Head of caudate nucleus (tissue), 42 donors: ENCODE data around the gene VPS9D1.

Experiments used
- DNase-seq, 42 donors: peaks; one replicate each; pipeline versions ENCODE4 v3.0.0 to v3.0.0-alpha.2; 2020 to 2021; ENCODE audit warnings: mixed read lengths in 7 of 42
- intact Hi-C: fragments of 100-400 bp; cut with DNase I; formaldehyde crosslinking; loops from one replicate; pipeline ENCODE4 v1.15.0; 2022

The VPS9D1 gene, protein sequence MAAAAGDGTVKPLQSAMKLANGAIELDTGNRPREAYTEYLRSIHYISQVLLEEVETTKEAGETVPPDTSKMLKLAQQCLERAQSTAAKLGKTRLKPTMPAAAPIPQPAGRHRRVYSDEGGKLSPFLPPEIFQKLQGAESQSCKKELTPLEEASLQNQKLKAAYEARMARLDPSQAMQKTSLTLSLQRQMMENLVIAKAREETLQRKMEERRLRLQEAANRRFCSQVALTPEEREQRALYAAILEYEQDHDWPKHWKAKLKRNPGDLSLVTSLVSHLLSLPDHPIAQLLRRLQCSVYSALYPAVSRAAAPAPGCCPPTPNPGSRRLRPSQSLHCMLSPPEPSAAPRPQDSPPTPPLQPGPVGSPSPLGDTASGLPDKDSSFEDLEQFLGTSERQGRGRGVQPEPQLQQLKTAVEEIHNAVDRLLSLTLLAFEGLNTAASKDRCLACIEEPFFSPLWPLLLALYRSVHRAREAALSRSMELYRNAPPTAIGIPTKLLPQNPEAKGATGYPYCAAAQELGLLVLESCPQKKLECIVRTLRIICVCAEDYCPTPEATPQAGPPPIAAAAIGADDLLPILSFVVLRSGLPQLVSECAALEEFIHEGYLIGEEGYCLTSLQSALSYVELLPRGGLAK

GRCh38 chr16:89720813-89721545 is at the start of gene VPS9D1, which contains the start of gene ZNF276:
TSS of gene VPS9D1 (minus strand) at chr16:89720898. CDS start at chr16:89720861, 37 bp downstream.
TSS of gene ZNF276 (plus strand) at chr16:89721537. CDS start at chr16:89721641, 104 bp downstream.
- DNase-seq, result peak; percentile 64 to 94 (median 88)
- intact Hi-C loops, result no loop called here

DNA sequence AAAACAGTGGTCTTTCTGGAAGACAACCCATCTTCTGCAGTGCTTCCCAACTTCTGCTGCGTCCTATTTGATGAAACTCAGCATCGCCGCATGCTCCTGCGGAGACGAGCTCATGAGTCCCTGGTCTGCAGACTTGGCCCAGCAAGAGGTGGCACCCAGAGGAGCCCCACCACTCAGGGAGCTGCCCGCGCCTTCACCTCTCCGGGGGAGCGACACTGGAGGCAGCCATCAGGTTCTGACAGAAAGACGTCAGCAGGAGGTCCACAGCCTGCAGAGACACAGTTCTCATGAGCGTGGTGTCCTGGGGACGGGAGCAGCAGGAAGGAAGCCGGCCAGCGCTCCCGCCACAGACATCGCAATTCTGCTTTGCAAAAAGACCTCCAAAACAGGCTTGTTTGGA is 49.7 kb upstream of the VPS9D1 start:
- no peak for DNase-seq
- intact Hi-C loops, result no loop called here

DNA sequence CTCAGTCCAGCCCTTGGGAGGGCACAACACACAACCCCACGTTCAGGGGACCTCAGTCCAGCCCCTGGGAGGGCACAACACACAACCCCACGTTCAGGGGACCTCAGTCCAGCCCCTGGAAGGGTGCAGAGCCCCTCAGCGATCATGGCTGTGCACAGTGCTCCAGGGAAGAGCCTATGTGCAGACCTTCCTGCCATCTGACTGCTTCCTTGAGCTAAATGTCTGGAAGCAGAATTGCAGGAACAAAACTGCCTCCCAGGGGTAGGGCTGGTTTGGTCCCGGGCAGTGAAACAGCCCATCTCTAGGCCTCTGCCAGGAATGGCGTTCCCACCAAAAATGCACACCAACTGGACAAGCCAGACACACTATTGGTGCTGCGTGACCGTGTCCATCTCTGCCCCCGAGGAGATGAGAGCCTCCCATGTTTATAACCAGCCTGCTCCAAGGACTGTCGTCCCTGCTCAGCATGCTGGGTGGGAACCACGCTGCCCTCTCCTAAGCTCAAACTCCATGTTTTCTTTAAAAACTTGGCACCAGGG is 44.7 kb upstream of the VPS9D1 start:
- DNase-seq, result no peak
- intact Hi-C loops, result no loop called here

DNA sequence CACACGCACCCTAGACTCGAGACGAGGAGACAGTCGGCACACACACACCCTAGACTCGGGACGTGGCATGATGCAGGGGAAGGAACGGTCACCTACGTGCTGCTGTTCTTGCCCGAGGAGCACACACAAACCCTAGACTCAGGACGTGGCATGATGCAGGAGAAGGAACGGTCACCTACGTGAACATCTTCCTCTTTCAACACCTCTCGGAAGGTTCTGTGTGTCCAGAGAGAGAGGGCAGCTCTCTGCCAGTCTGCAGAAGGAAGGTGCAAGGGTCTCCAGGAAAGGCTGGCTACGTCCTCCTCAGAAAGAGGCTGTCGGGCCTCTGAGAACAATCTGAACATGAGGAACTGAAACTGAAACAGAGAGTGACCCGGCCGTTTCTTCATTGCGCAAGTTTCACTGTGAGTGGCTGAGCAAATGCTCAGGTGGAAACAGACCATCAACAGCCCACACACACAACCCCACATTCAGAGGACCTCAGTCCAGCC is 44.1 kb upstream of the VPS9D1 start:
- intact Hi-C loops, result no loop called here
- DNase-seq, result peak in 17 of 42 donors; percentile 13 to 64 (median 40)

GRCh38 chr16:89761304-89761922 is 40.7 kb upstream of the VPS9D1 start:
- intact Hi-C loops, result no loop called here
- no peak for DNase-seq

DNA sequence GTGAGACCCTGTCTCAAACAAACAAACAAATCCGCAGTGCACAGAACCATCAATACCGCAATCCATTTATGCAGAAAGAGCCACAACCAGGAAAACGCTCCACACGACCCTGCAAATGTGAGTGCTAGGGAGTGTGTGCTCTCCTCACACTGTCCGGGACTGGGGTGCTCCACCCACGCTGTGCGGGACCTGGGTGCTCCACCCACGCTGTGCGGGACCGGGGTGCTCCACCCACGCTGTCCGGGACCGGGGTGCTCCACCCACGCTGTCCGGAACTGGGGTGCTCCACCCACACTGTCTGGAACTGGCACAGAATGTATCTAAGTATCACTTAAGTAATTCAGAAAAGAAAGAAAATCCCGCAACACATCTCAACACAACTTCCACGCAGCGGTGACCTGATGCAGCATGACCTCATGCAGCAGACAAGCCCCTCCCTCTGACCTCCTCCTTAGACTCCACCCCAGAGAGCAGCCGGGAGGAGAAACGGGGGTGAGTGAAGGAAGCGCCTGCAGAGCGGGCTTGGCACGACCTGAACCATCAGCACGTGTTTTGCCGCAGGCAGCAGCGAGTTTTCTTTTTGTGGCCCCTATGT is 39.1 kb upstream of the VPS9D1 start:
- intact Hi-C loops, result no loop called here
- DNase-seq, result no peak

DNA sequence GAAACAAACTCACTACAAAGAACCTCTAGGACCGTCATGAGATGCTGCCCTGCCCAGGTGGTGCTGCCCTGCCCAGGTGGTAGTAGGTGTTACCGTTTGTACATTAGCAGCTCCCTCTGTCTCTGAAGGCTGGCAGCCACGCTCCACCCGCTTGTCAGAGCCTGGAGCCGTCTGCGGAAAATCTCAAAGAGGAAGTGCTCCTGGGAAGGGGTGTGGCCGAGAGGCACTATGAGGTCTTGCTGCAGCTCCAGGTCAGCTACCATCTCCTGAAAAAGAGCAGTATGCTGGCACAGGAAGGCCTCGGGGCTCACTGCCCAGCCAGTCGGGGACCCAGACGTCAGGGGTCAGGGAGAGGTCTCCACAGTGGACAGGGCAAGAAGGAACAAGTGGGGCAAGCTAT is 28.9 kb upstream of the VPS9D1 start:
- intact Hi-C loops, result no loop called here
- peak in 13 of 42 donors; percentile 18 to 56 (median 36) for DNase-seq

GRCh38 chr16:89748921-89749320 is 28.2 kb upstream of the VPS9D1 start:
- no peak for DNase-seq
- intact Hi-C loops, result no loop called here

DNA sequence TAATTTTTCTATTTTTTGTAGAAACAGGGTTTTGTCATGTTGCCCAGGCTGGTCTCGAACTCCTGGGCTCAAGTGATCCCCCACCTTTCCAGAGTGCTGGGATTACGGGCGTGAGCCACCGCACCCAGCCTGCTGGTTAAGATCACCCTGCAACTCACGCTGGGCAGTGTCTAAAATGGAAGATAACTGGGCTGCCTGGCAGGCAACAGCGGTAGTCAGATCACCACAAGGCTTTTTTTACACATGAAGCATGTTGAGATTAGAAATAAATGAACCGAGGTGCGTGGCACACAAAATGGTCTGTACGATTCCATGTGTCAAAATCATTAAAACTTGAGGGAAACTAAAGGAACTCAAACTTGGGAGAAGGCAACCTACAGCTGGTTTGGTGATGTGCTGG is 27.4 kb upstream of the VPS9D1 start:
- intact Hi-C loops, result no loop called here
- no peak for DNase-seq

DNA sequence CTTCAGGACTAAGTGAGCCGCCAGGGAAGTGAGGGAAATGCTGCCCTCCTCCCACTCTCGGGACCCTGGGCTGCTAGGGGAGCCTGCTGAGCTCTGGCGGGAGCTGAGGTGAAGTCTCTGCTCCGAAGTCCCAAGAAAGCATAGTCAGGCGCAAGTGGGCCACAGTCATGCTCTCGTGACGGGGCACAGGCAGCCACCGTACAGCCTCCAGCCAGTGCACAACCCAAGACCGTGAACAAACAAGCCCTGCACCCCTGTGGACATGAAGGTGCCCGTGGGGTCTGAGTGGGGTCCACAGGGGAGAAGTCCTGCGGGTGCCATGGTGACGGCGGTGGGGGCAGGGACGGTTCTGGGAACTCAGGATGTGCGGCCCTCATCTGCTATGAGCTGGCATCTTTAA is 25.3 kb upstream of the VPS9D1 start:
- intact Hi-C loops, result no loop called here

GRCh38 chr16:89744813-89745212 is 24.1 kb upstream of the VPS9D1 start:
- intact Hi-C loops, result no loop called here
- peak in 1 of 42 donors; percentile 22 for DNase-seq

More for the DNA sequence above, 25.3 kb upstream of the VPS9D1 start:
- no peak for DNase-seq

DNA sequence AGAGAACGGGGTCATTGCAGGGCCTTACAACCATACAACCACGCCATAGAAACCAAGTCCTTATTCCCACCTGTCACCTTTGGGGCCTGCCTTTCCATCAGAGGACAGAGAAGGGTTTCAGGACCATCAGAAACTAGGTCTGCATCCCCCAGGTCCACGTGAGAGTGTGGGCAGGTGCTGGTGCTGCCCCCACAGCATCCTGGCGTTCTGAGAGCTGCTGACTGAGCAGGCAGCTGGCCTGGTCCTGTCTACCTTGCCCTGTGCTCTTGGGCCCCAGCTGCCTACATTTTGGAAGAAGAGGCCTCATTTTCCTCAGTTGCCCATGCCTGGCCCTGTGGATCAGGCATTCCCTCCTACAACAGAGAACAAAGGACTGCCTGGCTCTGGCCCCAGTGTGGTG is 22.2 kb upstream of the VPS9D1 start:
- peak in 18 of 42 donors; percentile 18 to 72 (median 40) for DNase-seq

DNA sequence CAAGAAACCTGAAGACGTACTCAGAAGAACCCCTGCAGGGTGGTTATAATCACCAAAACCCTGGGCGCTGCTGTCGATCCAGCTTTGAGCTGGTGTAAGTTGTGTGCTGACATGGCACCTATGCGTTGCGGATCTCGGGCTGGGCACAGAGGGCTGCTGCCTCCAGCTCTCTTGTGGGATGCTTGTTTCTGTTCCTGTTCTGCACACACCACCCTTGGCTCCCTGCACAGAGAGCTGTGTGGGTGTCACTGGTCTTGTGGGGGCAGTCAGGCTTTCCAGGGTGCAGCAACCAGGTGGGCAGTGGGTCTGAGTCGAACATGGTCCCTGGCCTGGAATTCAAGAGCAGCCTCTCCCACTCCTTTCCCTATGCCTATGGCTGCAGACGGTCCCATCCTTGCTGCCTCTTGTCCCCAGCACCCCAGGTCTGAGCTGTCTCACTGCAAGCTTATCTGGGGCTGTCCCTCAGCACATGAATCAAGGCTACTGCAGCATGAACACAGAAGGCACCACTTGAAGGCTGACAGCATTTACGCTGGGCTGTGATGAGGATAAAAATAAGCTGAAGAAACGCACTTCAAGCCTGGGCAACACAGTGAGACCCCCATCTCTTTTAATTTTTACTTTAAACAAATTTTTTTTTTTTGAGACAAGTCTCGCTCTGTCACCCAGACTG is 20.8 kb upstream of the VPS9D1 start:
- peak in 14 of 42 donors; percentile 22 to 57 (median 38) for DNase-seq
- intact Hi-C loops, result no loop called here

More for the DNA sequence above, 22.2 kb upstream of the VPS9D1 start:
- intact Hi-C loops, result no loop called here

GRCh38 chr16:89739383-89739782 is 18.7 kb upstream of the VPS9D1 start:
- intact Hi-C loops, result no loop called here
- DNase-seq, result no peak

DNA sequence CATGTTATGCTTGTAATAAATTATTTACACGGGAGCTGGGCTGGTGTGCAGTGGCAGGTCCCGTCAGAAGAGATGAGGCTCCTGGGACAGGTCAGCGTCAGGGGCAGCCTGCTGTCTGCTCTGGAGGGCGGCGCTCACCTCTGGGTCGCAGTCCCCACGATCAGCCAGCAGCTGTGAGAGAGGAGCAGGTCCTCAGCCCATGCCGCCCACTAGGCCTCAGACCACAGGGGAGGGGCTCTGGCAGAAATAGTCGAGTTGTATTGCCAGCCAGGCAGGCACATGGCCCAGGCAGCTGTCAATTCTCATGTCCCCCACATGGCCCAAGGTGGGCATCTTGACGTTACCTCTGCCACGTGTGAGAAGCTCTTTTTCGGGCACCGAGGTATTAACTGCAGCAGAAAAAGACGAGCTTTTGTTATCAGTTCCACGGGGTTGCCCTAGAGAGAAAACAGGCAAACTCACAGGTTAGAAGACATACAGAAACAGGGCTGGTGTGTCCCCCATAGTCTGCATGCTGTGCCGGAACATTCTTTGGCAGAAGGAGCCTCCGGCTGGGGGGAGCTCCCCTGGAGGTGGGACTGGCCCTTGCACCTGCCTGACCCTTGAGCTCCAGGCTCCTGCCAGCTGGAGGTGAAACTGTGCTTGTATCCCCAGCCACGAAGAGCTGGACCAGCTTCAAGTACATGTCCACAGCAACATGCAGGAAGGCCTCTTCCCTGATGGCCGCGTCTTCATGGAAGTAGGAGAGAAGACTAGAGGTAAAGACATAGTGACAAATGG is 18.0 kb upstream of the VPS9D1 start:
- DNase-seq, result peak in 1 of 42 donors; percentile 16
- intact Hi-C loops, result no loop called here

- intact Hi-C loops, result no loop called here
These were observed 17.3 kb upstream of the VPS9D1 start for GRCh38 chr16:89738072-89738377.

GRCh38 chr16:89737341-89738071 is 16.8 kb upstream of the VPS9D1 start:
- DNase-seq, result peak in 1 of 42 donors; percentile 28
- intact Hi-C loops, result no loop called here

More at GRCh38 chr16:89738072-89738377, 17.3 kb upstream of the VPS9D1 start:
- DNase-seq, result peak in 1 of 42 donors; percentile 16
